GM18507 (cell line): Measurements from ENCODE around the gene GCDH.
"Not testable (repeated sequence)": the region's sequence is repeated elsewhere in the genome, so short reads cannot be mapped to it uniquely, and the experiment has no call there.

ENCODE experiments used
- DNase-seq: peaks from one replicate; pipeline ENCODE4 v3.0.0; 2011; ENCODE audit warnings: low read depth; ENCODE audit not compliant: insufficient read length; ENCODE audit errors: extremely low spot score
- FAIRE-seq: peaks from 2 replicates; lab custom pipeline; 2011; peaks lifted over from hg19 to GRCh38; lab: Jason Lieb, UNC

Gene GCDH

GRCh38 chr19:12890787-12891552 is at the start of gene GCDH:
Gene GCDH (plus strand): TSS chr19:12891160. CDS start chr19:12891305, 145 bp downstream.
- peak; percentile 99 for FAIRE-seq

GRCh38 chr19:12842511-12842910 is 48.4 kb upstream of the GCDH start:
- DNase-seq: no peak
- FAIRE-seq: no peak

More at GRCh38 chr19:12890787-12891552, at the start of gene GCDH:
- DNase-seq: peak; percentile 85

GRCh38 chr19:12843328-12843727 is 47.6 kb upstream of the GCDH start:
- FAIRE-seq (no peak), DNase-seq (no peak)

- FAIRE-seq (no peak), DNase-seq (no peak)
Observed at GRCh38 chr19:12843999-12844732, 46.8 kb upstream of the GCDH start.

GRCh38 chr19:12846613-12847012 is 44.3 kb upstream of the GCDH start:
- DNase-seq, FAIRE-seq: not testable (repeated sequence)

DNA sequence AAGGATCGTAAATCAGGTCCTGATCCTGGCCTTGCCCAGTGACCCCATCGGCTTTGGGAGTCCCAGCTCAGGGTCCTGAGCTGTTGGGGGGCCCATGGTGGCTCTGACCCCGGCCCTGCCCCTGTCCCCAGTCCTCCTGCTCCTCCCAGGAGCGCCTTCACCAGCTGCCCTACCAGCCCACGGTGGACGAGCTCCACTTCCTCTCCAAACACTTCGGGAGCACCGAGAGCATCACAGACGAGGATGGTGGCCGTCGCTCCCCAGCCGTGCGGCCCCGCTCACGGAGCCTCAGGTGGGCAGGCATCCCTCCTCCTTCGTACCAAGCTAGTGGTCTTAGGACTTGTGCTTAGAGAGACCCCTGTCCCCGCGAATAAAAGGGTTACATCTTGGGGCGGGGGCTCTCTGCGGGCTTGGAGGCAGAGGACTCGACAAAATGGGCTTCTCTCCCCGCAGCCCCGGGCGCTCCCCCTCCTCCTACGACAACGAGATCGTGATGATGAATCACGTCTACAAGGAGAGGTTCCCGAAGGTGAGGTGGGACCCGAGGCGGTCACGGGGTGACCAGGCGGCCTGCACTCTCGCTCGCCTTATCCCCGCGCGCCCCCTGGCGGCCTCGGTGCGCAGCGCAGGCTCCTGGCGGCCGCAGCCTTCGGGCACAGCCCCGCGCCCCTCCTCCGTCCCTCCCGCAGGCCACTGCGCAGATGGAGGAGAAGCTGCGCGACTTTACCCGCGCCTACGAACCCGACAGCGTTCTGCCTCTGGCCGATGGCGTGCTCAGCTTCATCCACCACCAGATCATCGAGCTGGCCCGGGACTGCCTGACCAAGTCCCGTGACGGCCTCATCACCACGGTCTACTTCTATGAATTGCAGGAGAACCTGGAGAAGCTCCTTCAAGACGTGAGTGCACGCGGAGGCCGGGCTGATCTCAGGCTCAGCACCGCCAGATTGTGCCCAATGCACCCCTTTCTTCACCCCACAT is 43.5 kb upstream of the GCDH start:
- peak; percentile 66 for FAIRE-seq

GRCh38 chr19:12856653-12857052 is 34.3 kb upstream of the GCDH start:
- DNase-seq (no peak), FAIRE-seq (no peak)

More for the DNA sequence above, 43.5 kb upstream of the GCDH start:
- DNase-seq: peak; percentile 77

DNA sequence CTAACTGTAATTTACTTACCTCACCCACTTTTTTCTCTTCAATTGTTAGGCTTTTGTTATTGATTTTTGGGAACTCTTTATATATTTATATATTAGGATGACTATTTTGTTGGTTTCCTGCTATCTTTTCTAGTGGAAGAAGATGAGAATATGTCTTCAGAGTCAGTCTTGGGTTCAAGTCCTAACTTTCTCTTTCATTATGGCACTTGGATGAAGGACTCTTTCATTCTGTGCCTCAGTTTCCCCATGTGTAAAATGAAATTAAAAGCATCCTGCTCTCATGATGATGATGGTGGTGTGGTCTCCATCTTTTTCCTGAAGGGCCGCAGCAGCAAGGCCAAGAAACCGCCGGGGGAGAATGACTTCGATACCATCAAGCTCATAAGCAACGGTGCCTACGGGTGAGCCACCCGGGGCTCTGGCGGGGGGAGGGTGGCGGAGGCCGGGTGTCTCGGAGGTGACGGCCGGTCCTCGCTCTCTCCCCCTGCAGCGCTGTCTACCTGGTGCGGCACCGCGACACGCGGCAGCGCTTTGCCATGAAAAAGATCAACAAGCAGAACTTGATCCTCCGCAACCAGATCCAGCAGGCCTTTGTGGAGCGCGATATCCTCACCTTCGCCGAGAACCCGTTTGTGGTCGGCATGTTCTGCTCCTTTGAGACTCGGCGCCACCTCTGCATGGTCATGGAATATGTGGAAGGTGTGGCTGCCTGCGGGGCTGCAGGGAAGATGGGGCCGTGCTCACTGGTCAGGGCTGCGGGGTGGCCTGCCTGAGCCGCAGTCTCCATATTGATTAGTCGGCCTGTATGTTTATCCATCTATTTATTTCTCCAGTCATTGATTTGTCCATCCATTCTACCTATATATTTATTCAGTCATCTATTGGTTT is 32.7 kb upstream of the GCDH start:
- no peak for FAIRE-seq

DNA sequence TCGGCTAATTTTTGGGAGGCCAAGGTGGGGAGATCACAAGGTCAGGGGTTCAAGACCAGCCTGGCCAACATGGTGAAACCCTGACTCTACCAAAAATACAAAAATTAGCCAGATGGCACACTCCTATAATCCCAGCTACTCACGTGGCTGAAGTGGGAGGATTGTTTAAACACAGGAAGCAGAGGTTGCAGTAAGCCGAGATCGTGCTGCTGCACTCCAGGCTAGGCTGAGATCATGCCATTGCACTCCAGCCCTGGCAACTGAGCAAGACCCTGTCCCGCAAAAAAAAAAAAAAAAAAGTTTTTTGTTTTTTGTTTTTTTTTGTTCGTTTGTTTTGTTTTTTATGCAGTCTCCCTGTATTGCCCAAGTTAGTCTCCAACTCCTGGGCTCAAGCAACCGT is 31.4 kb upstream of the GCDH start:
- FAIRE-seq (no peak), DNase-seq (no peak)

More for the DNA sequence above, 32.7 kb upstream of the GCDH start:
- DNase-seq: no peak

DNA sequence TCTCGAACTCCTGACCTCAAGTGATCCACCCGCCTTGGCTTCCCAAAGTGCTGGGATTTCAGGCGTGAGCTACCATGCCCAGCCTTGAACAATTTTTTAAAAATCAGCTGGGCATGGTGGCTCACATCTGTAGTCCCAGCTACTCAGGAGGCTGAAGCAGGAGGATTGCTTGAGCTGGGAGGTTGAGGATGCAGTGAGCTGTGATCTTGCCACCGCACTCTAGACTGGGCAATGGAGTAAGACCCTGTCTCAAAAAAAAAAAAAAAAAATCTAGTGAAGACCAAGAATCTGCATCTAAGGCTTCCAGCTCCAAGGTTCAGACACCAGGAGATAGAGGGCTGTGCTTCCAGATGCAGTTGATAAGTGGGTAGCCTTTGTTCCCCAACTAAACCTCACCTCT is 26.8 kb upstream of the GCDH start:
- DNase-seq: no peak
- no peak for FAIRE-seq

GRCh38 chr19:12864721-12865715 is 25.9 kb upstream of the GCDH start:
- no peak for FAIRE-seq

DNA sequence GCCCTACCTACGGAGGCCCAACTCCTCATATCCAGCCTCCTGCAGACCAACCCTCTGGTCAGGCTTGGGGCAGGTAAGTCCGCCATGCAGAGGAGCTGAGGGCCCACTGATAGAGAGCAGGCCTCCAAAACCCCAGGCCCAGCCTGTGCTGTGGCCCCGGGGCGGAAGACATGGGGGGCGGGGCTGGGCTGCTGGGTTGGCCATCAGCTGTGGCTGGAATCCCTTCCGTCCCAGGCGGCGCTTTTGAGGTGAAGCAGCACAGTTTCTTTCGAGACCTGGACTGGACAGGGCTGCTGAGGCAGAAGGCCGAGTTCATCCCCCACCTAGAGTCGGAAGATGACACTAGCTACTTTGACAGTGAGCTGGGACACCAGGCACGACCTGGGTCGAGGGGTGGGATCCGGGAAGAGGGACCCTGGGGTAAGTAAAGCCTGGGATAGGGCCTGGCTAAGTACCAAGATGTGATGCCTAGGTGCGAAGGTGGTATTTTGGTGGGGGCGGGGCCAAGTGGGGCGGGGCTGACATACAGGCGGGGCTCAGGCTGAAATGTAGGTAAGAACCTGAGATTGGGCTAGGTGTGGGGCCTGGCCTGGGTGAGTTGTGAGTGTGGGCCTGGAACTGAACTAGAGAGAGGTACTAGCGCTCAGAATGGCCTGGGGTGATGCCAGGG is 25.1 kb upstream of the GCDH start:
- FAIRE-seq (no peak), DNase-seq (no peak)

More at GRCh38 chr19:12864721-12865715, 25.9 kb upstream of the GCDH start:
- no peak for DNase-seq

- DNase-seq: no peak
- FAIRE-seq: no peak
Observed at GRCh38 chr19:12866416-12867119, 24.4 kb upstream of the GCDH start.

GRCh38 chr19:12867120-12868099 is 23.6 kb upstream of the GCDH start:
- DNase-seq (peak; percentile 88), FAIRE-seq (peak; percentile 73)

- FAIRE-seq (no peak), DNase-seq (no peak)
Observed at GRCh38 chr19:12868540-12869112, 22.3 kb upstream of the GCDH start.
